ENCODE measurements around the gene ADGRV1. TPM values are rescaled to one million over a fixed set of nuclear protein-coding genes. Genes with fewer than 3 reads are reported as not detected.
"Not testable (repeated sequence)": the region's sequence is repeated elsewhere in the genome, so short reads cannot be mapped to it uniquely, and the experiment has no call there.

The ADGRV1 gene
- total RNA-seq, 1 donor from 2014 or later: under 0.01 TPM

DNA sequence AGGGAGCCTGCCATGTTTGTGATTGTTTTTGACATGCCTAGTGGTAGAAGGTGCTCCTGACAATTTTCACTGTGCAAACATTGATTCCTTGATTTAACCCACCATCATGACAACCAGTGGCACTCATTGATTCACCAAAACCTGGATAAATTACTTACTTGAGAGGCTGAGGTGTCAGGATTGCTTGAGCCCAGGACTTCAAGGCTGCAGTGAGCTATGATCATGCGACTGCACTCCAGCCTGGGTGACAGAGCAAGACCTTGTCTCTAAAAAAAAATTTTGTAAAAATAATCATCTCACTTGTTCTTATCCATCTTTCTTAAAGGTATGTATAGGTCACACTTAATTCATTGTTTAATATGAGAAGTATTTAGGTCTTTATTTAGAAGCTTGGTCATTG, 423.2 kb downstream of the ADGRV1 start:
- DNase-seq (ENCODE audit: low read depth in 2 of 2): no peak

DNA sequence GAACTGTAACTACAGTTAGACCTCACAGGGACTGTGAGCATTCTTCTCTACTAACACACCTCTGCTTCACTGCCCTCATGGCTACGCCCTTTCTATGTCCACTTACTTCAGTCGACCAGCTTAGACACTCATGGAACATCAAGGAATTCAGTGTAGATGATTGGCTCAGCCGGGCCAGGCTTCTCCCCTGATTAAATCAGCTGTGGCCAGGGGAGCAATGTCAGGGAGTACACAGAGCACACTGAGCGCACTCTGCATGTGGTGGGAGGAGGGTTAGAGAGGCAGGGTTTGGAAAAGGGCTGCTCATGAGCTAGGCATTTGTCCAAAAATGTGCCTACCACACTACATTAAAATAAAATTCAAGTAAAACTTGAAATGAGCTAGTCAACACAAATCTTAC, 424.0 kb downstream of the ADGRV1 start:
- no peak for DNase-seq (ENCODE audit: low read depth in 2 of 2)

DNA sequence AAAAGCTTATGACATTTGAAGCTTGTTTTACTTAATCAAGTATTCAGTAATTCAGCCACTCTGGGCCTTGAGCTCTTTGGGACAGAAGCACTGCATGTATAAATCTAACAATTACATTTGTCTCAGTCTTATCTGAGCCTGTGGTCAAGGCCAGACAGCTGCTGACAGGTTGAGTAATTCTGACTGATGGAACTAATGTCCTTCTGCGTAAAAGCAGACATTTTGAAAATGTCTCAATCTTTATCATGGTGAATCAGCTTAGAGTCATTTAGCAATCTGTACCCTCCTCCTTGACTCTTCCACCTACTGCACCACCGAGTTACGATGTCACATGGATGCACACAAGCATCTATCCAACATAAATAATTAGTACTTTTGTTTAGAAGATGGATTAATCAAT, 424.6 kb downstream of the ADGRV1 start:
- DNase-seq (ENCODE audit: low read depth in 2 of 2): peak in 1 of 2 donors; percentile 29

DNA sequence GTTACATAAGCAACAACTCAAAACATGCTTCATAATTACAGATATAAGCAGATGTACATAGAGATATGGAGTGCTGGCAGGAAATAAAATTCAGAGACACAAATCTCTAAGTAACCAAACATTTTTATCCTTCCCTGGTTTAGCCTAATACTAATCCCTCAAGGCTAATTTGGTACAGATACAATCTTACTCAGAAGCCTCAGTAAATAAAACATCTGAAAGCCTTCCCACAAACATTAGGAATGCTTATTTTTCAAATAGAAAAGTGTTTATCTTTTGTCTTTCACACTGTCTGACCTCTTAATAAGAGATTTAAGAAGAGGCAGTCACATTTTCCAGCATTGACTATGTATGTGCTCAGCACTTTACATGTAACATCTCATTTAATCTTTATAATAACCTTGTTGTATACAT, 425.1 kb downstream of the ADGRV1 start:
- no peak for DNase-seq (ENCODE audit: low read depth in 2 of 2)

DNA sequence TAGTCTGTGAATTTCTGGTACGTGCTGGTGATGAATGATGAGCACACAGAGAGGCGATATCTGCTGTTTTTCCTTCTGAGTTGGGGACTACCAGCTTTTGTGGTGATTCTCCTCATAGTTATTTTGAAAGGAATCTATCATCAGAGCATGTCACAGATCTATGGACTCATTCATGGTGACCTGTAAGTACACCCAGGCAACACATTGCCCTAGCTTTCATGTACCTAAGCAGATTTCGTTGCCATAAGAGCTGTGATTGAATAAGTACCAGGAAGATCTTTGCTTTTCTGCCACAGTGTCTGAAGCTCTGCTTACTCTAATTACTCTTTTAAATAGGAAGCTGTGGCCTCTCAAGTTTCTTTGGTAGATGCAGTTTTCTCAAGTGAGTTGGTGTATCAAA, 426.7 kb downstream of the ADGRV1 start:
- no peak for DNase-seq (ENCODE audit: low read depth in 2 of 2)

GRCh38 chr5:90987726-90988125, 429.1 kb downstream of the ADGRV1 start:
- DNase-seq (ENCODE audit: low read depth in 2 of 2): no peak

GRCh38 chr5:90991201-90991600, 432.6 kb downstream of the ADGRV1 start:
- no peak for DNase-seq (ENCODE audit: low read depth in 2 of 2)

GRCh38 chr5:90994796-90995195, 436.2 kb downstream of the ADGRV1 start:
- no peak for DNase-seq (ENCODE audit: low read depth in 2 of 2)

DNA sequence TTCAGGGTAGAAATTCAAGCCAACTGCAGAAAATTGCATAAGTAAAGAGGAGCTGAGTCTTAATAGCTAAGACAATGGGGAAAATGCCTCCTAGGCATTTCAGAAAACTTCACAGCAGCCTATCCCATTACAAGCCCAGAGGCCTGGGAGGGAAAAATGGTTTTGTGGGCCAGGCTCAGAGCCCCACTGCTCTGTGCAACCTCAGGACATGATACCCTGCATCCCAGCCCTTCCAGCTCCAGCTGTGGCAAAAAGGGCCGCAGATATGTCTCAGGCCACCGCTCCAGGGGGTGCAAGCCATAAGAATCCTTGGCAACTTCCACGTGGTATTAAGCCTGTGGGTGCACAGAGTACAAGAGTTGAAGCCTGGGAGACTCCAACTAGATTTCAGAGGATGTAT, 437.5 kb downstream of the ADGRV1 start:
- no peak for DNase-seq (ENCODE audit: low read depth in 2 of 2)

DNA sequence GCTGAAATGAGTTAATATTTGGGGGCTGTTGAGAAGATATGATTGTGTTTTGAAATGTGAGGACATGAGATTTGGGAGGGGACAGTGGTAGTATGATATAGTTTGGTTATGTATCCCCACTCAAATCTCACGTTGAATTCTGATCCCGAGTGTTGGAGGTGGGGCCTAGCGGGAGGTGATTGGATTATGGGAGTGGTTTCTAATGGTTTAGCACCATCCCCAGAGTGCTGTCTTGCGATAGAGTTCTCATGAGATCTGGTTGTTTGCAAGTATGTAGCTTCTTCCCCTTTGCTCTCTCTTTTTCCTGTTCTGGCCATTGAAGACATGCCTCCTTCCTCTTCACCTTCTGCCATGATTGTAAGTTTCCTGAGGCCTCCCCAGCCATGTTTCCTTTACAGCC, 438.5 kb downstream of the ADGRV1 start:
- DNase-seq (ENCODE audit: low read depth in 2 of 2): no peak

DNA sequence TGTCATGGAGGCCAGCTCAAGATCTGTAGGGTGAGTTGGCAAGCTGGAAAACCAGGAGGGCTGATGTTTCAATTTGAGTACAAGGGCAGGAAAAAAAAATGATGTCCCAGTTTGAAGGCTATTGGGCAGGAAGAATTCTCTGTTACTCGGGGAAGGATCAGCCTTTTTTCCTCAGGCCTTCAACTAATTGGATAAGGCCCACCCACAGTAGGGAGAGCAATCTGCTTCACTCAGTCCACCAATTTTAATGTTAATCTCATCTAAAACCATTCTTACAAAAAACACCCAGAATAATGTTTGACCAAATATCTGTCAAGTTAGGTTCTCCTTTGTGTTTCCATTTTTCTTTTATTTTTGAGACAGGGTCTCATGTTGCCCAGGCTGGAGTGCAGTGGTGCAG, 442.1 kb downstream of the ADGRV1 start:
- no peak for DNase-seq (ENCODE audit: low read depth in 2 of 2)

DNA sequence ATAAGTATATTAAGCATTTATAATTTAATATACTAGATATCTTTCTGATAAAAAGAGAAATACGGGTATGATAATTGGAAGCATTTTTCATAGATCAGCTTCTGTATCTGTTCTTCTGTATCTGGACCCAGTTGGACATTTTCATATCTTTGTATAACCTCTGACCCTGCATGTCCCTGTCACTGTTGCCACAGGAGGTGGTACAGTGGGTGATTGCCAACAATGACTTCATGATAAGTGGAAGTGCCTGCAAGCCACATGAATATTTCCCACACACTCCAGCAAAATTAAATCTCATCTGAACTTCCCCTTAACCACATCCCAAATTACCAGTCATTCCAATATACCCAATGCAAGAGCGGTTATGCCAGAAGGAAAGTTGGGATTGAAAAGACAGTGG, 448.1 kb downstream of the ADGRV1 start:
- DNase-seq (ENCODE audit: low read depth in 2 of 2): peak in 1 of 2 donors; percentile 68

- DNase-seq (ENCODE audit: low read depth in 2 of 2): no peak
These were observed 448.7 kb downstream of the ADGRV1 start for GRCh38 chr5:91007251-91007650.

- DNase-seq (ENCODE audit: low read depth in 2 of 2): no peak
These were observed 449.3 kb downstream of the ADGRV1 start for GRCh38 chr5:91007780-91008402.

- DNase-seq (ENCODE audit: low read depth in 2 of 2): no peak
These were observed 451.5 kb downstream of the ADGRV1 start for GRCh38 chr5:91010090-91010489.

DNA sequence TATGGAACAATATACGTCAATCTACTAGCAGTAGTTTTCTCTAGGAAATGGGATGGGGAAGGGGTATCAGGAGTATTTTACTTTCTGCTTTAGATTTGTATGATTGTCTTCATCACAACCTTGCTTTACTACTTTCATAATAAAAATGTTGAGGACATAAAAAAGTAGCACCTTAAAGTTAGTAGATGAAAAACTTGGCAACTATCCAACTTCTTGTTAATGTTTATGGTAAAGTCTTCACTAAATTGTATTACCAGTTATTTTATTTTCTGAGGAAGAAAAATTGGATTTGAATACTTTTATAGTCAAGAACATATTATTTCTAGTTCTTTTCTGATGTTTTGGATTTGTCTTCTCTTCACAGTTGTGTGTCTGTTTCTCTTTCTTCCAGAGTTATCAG, 452.4 kb downstream of the ADGRV1 start:
- DNase-seq (ENCODE audit: low read depth in 2 of 2): no peak

DNA sequence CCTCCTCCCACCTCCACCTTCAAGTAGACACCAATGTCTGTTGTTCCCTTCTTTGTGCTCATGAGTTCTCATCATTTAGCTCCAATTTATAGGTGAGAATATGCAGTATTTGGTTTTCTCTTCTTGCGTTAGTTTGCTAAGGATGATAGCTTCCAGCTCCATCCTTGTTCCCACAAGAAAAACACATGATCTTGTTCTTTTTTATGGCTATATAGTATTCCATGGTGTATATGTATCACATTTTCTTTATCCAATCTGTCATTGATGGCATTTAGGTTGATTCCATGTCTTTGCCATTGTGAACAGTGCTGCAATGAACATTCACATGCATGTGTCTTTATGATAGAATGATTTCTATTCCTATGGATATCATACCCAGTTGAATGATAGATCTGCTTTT, 454.3 kb downstream of the ADGRV1 start:
- not testable (repeated sequence) for DNase-seq (ENCODE audit: low read depth in 2 of 2)

GRCh38 chr5:91016322-91016721, 457.7 kb downstream of the ADGRV1 start:
- no peak for DNase-seq (ENCODE audit: low read depth in 2 of 2)

DNA sequence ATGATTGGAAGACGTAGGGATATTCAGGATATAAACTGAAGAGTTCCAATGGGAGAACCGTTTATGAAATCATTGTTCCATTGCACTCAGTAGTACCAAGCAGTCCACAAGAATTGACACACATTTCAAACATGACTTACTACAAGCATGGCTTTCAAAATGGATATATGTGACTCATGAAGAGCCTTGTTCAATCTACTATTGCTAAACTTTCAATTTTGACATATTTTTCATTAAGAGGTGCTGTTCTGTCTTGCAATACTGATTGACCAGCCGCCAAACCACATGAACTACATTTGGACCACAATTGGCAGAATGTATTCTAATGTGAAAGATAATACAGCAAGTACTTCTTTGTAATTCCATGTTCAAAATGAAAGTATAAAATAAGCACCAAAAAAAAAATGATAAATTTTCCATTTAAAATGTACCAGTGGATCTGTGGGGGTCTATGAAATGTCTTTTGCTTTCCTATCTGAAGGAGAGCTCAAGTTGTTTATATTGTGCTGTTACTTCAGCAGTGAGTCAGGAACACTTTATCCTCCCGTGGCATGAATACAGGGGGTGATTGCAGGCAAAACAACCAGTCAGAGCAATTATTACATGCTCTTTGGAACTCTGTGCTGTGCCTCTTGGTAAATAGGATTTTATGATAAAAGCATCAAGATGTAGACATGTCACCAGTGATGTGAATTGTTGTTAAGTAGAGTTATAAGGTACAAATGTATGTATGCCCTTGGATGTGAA, 458.5 kb downstream of the ADGRV1 start:
- no peak for DNase-seq (ENCODE audit: low read depth in 2 of 2)

- DNase-seq (ENCODE audit: low read depth in 2 of 2): no peak
These were observed 459.6 kb downstream of the ADGRV1 start for GRCh38 chr5:91018200-91018599.

- DNase-seq (ENCODE audit: low read depth in 2 of 2): no peak
These were observed 460.2 kb downstream of the ADGRV1 start for GRCh38 chr5:91018712-91019371.

GRCh38 chr5:91020065-91020800, 461.6 kb downstream of the ADGRV1 start:
- DNase-seq (ENCODE audit: low read depth in 2 of 2): no peak
